ENCODE data around the gene SEC23B.

DNA sequence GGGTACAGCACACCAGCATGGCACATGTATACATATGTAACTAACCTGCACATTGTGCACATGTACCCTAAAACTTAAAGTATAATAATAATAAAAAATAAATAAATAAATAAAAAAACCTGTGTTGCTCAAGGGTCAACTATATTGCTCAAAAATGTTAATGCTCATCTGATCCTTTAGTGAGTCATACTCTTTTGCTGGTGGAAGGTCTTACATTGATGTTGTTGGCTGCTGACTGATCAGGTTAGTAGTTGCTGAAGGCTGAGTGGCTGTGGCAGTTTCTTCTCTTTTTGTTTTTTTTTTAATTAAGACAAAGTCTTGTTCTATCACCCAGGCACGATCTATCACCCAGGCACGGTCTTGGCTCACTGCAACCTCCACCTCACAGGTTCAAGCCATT is 29.9 kb downstream of the SEC23B start:
- TF ChIP-seq, protein P1, sequence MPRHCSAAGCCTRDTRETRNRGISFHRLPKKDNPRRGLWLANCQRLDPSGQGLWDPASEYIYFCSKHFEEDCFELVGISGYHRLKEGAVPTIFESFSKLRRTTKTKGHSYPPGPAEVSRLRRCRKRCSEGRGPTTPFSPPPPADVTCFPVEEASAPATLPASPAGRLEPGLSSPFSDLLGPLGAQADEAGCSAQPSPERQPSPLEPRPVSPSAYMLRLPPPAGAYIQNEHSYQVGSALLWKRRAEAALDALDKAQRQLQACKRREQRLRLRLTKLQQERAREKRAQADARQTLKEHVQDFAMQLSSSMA (CRISPR knock-in tag; IDR thresholded peaks at IDR 0.05) = no peak
- TF ChIP-seq FOXM1 (CRISPR knock-in tag; IDR thresholded peaks at IDR 0.05) = no peak
- no peak for TF ChIP-seq CHD2 (IDR thresholded peaks at IDR 0.05; ENCODE audit: low read depth, low read length)
- TF ChIP-seq, protein P2, sequence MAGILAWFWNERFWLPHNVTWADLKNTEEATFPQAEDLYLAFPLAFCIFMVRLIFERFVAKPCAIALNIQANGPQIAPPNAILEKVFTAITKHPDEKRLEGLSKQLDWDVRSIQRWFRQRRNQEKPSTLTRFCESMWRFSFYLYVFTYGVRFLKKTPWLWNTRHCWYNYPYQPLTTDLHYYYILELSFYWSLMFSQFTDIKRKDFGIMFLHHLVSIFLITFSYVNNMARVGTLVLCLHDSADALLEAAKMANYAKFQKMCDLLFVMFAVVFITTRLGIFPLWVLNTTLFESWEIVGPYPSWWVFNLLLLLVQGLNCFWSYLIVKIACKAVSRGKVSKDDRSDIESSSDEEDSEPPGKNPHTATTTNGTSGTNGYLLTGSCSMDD (CRISPR knock-in tag; IDR thresholded peaks at IDR 0.05) = no peak
- no peak for TF ChIP-seq FOXA3 (CRISPR knock-in tag; IDR thresholded peaks at IDR 0.05)
- TF ChIP-seq CTCF (CRISPR knock-in tag; IDR thresholded peaks at IDR 0.05) = no peak
- no peak for TF ChIP-seq LRRFIP1 (CRISPR knock-in tag; conservative IDR thresholded peaks at IDR 0.05)
- no peak for TF ChIP-seq TCF12 (IDR thresholded peaks at IDR 0.05)
- TF ChIP-seq TCF12 (CRISPR knock-in tag; IDR thresholded peaks at IDR 0.05) = no peak
- TF ChIP-seq ZNF224 (CRISPR knock-in tag; IDR thresholded peaks at IDR 0.05) = no peak
- TF ChIP-seq ZBTB8A (CRISPR knock-in tag; IDR thresholded peaks at IDR 0.05; ENCODE audit: borderline replicate concordance, low read depth) = no peak
